ENCODE data around the gene SFXN4.
"Not testable (repeated sequence)": the region's sequence is repeated elsewhere in the genome, so short reads cannot be mapped to it uniquely, and the experiment has no call there.

SFXN4 gene

DNA sequence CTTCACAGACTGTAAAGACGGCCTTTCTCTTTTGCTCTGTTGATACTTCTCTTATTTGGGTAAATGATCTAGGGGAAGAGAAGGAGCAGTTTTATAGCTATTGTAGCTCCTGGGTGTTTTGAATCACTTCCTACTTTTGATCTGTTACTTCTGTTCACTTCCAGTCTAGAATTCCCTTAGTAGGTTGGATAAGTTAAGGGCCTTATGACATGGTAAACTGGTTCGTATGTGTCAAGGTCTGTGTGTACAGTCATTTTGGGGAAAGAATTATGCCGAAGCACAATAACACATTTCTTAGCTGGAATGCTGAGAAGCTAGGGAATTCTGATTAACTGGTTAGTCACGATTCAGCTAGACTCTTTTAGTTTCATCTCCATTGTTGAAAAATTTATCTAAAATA, 53.5 kb downstream of the SFXN4 start:
- DNase-seq (ENCODE audit: low read depth in 1 of 2, low spot score in 1 of 2), result no peak

DNA sequence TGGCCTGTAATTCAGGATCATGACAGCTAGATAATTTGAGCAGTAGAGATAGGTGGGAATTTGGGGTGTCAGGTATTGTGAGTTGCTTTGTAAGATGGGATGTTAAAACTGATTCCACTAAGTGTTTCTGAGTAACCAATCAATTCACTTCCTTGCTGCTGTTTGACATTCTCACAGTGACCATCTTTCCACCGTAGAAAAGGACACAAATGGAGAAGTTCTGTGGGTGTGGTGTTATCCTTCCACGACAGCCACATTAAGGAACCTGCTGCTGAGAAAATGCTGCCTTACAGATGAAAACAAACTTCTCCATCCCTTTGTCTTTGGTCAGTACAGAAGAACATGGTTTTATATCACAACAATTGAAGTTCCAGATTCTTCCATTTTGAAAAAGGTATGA, 57.7 kb downstream of the SFXN4 start:
- not testable (repeated sequence) for DNase-seq (ENCODE audit: low read depth in 1 of 2, low spot score in 1 of 2)

DNA sequence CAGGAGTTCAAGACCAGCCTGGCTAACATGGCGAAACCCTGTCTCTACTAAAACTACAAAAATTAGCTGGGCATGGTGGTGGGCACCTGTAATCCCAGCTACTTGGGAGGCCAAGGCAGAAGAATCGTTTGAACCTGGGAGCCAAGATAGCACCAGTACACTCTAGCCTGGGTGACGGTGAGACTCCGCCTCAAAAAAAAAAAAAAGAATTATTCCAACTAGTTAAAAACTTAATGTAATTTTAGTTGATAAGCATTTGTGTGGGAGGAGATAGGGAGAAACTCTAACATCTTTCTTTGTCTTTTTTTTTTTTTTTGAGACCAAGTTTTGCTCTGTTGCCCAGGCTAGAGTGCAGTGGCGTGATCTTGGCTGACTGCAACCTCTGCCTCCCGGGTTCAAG, 58.4 kb downstream of the SFXN4 start:
- DNase-seq (ENCODE audit: low read depth in 1 of 2, low spot score in 1 of 2), result not testable (repeated sequence)

DNA sequence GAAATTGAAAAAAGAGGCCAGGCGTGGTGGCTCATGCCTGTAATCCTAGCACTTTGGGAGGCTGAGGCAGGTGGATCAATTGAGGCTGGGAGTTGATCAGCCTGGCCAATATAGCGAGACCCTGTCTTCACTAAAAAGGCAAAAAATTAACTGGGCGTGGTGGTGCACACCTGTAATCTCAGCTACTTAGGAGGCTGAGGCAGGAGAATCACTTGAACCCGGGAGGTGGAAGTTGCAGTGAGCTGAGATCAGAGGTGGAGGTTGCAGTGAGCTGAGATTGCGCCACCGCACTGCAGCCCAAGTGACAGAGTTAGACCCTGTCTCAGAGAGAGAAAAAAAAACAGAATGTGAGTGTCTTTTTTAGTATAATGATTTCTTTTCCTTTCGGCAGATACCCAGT, 59.6 kb downstream of the SFXN4 start:
- not testable (repeated sequence) for DNase-seq (ENCODE audit: low read depth in 1 of 2, low spot score in 1 of 2)

DNA sequence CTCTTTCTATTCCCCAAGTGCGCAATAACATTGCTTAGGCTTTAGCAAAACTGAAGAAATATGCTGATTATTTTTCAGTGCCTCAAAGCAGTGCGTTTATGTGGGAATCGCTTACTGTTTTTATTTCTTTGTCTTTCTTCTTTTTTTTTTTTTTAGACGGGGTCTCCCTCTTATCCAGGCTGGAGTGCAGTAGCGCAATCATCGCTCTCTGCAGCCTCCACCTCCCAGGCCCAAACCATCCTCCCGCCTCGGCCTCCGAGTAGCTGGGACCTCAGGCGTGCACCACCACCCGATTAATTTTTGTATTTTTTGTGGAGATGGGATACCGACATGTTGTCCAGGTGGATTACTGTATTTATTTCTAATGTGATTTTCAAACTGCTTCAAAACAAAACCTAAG, 60.4 kb downstream of the SFXN4 start:
- DNase-seq (ENCODE audit: low read depth in 1 of 2, low spot score in 1 of 2), result no peak

DNA sequence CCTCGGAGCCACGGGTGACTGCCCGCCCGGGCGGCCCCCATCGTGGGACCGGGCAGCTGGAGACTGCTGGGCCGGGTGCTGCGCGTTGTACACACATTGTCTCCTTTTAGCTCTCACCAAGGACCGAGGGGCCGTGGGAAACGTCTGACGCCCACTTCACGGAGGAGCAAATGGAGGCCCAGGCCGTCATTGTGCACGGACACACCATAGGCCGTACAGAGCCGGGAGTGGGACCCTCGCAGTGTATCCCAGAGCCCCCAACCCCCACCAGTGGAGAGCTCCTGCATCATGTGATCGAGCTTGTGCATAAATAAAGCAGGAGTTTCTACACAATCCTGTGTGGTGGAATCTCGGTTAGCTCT, 60.9 kb downstream of the SFXN4 start:
- no peak for DNase-seq (ENCODE audit: low read depth in 1 of 2, low spot score in 1 of 2)

DNA sequence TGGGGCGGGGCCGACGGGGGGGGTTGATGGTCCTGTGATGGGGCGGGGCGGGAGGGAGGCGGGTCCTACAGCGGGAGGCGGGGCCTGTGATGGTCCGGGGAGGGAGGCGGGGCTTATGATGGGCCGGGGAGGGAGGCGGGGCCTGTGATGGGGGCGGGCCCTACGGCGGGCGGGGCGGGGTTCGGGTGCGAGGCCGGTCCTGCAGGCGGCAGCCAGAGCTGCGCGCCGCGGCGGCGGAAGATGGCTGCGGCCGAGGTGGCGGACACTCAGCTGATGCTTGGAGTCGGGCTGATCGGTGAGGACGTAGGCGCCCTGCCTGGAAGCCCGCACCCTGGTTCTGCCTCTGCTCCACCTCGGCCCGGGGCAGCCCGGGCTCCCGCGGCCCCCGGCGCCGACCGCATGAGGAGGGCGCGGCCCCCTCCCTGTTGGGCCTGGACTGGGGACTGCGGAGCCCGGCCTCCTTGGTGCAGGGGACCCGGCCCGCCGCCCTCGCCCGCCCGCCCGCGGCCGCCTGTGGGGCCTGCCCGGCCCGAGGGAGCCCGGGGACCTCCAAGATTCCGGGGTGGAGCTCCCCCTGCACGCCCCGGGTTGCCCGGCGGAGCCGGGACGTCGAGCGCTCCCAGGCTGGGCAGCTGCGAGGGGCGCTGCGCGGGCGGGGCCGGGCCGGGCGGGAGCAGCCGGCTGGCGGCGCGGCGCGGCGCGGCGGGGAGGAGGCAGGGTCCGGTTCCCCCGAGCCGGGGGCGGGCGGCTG, 61.4 kb downstream of the SFXN4 start, which contains the start of gene DENND10:
DENND10 (plus strand) TSS at position 211 of the 751 bp plus-strand sequence; CDS start at position 241, 30 bp downstream.
- DNase-seq (ENCODE audit: low read depth in 1 of 2, low spot score in 1 of 2), result peak; percentile 42 to 68

DNA sequence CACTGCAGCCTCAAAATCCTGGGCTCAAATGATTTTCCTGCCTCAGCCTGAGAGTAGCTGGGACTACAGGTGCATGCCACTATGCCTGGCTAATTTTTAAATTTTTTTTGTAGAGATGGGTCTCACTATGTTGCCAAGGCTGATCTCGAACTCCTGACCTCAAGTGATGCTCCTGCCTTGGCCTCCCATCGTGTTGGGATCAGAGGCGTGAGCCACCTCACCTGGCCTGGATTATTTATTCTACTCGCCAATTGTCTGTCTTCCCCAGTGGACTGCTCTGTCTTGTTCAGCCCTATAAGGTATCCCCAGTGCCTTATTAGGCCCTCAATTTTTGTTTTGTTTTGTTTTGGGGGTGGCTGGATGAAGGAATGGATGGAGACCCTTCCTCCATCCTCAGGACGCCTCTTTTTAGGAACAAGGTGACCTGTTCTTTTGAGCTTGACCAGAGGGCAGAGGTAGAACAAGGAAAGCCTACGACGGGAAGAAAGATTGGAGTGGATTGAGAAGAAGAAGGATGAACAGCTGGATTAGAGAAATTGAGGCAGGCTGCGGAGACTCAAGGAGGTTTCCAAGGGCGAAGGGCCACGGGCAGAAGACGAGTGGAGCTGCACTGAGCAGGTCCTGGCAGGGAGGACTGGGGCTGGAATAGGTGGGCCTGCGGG, 62.1 kb downstream of the SFXN4 start:
- no peak for DNase-seq (ENCODE audit: low read depth in 1 of 2, low spot score in 1 of 2)

DNA sequence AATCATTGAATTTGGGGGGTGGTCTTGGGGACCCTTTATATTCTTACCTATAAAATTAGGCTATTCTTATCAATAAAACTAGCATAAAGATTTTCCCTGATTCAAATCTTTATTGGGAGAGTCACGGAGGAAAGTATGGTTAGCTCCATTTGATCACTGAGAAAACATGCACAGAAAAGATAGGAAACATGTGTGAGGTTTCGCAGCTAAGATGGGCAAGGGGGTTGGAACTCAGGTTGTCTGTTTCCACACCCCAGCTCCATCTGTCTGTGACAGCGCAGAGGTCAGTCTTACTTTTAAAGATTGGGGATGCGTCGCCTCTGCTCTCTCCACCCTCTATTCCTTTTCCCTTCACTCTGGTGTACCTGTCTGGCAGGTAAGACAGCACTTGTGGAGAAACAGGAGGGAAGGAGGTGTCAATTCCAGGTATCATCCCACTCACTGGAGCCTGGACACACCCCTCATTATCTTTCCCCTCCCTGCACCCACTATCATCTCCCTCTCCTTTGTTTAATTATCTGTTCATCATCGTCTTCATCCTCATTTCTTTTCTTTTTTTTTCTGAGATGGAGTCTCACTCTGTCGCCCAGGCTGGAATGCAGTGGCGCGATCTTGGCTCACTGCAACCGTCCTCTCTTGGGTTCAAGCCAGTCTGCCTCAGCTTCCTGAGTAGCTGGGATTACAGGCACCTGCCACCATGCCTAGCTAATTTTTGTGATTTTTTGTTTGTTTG, 64.0 kb downstream of the SFXN4 start:
- no peak for DNase-seq (ENCODE audit: low read depth in 1 of 2, low spot score in 1 of 2)

DNA sequence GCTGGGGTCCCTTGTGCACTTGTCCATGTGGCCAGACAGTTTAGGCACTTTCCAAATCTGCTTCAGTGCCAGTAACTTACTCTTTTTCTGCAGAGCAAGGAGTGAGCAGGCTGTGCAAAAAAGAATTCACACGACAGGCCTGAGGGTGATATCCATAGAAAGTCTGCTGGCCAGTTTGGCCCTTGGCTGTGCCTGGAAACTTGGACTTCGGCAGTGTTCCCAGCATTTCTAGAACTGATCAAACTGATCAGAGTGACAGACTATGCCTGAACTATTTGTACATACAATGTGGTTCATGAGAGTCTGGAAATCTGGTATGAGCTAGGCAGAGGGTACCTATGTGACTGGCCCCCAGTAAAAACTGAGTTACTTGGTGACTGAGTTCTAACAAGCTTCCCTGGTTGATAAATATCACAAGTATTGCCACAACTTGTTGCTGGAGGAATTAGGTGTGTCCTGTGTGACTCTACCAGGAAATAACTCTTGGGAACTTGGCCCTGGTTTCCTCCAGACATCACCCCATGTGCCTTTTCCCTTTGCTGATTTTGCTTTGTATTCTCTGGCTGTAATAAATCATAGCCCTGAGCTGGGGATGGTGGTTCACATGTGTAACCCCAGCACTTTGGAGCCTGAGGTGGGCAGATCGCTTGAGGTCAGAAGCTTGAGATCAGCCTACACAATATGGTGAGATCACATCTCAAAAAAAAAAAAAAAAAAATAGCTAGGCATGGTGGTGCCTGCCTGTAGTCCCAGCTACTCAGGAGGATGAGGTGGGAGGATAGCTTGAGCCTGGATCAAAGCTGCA, 64.9 kb downstream of the SFXN4 start:
- no peak for DNase-seq (ENCODE audit: low read depth in 1 of 2, low spot score in 1 of 2)

DNA sequence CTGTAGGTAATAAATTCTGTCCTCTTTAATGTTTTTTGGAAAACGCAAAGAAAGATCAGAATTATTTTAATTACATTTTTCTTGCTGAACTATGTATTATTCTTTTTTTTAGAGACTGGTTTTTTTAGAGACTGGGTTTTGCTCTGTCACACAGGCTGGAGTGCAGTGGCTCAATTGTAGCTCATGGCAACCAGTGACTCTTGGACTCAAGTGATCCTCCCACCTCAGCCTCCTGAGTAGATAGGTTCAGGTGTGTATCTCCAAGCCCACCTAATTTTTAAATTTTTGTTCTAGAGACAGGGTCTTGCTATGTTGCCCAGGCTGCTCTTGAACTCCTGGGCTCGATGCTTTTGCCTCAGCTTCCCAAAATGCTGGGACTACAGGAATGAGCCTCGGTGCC, 66.9 kb downstream of the SFXN4 start:
- no peak for DNase-seq (ENCODE audit: low read depth in 1 of 2, low spot score in 1 of 2)

DNA sequence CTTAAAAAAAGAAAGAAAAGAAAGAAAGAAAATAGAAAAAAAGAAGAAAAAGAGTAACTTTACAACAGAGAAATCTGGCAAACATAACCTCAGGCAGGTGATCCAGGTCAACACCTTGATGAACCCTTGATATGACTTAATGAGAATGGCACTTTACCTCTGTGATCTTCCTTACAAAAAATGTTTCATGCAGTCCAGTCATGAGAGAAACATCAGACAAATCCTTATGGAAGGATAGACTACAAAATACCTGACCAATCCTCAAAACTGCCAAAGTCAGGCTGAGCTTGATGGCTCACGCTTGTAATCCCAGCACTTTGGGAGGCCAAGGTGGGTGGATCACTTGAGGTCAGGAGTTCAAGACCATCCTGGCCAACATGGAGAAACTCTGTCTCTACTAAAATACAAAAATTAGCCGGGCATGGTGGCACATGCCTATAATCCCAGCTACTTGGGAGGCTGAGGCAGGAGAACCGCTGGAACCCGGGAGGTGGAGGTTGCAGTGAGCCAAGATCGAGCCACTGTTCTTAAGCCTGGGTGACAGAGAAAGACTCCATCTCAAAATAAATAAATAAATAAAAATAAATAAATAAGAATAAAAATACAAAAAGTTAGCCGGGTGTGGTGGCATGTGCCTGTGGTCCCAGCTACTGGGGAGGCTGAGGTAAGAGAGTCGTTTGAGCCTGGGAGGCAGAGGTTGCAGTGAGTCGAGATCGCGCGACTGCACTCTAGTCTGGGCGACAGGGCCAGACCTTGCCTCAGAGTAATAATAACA, 68.7 kb downstream of the SFXN4 start:
- DNase-seq (ENCODE audit: low read depth in 1 of 2, low spot score in 1 of 2), result not testable (repeated sequence)

DNA sequence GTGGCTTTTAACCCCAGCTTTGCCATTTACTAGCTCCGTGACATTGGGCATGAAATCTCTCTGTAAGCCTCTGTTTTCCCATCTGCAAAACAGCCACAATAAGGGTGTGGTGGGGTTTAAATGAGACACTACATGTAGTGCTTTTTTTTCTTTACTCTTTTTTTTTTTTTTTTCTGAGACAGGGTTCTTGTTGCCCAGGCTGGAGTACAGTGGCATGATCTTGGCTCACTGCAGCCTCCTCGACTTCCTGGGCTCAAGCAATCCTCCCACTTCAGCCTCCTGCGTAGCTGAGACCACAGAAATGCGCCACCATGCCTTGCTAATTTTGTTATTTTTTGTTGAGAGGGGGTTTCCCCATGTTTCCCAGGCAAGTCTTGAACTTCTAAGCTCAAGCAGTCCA, 69.9 kb downstream of the SFXN4 start:
- DNase-seq (ENCODE audit: low read depth in 1 of 2, low spot score in 1 of 2), result no peak

DNA sequence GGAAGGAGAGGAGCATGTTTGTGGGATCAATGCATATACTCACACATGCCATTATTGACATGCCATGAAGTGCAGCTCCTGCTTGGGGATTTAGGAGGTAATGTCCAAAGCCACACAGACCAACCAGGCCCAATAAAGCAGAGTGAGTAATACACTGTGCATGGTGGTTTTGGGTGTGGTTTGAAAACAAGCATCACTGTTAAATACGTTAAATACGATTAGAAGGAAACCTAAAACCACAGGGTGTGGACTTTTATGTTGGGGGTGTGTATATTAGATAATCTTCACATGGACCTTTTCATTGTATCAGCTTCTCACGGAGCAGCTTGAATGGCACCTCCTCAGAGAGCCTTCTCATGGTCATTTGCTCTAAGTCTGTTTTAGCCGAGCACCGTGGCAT, 74.5 kb downstream of the SFXN4 start:
- DNase-seq (ENCODE audit: low read depth in 1 of 2, low spot score in 1 of 2), result no peak
